H9 (cell line): Measurements from ENCODE around the gene LDB1. TPM values are rescaled to one million over a fixed set of nuclear protein-coding genes. Genes with fewer than 3 reads are reported as not detected.
A peak's percentile ranks its signal among the peaks of the same experiment; 100 is the strongest.

Source experiments
- DNase-seq: peaks from one replicate; pipeline ENCODE4 v3.0.0-alpha.2; 2017
- H2AFZ ChIP-seq: one replicate; pipeline ENCODE4 v1.6.1; 2013; ENCODE audit warnings: mild to moderate bottlenecking, low read length, control low read depth, moderate library complexity
- H2AK5ac ChIP-seq: 2 replicates; pipeline ENCODE4 v1.6.1; 2013; ENCODE audit warnings: low read length, control low read depth, mixed read lengths; ENCODE audit not compliant: insufficient read length
- H2BK120ac ChIP-seq: one replicate; pipeline ENCODE4 v1.6.1; 2013; ENCODE audit warnings: low read depth, mild to moderate bottlenecking, low read length, control low read depth, inconsistent platforms; ENCODE audit not compliant: poor library complexity, severe bottlenecking
- H2BK12ac ChIP-seq: 2 replicates; pipeline ENCODE4 v1.6.1; 2013; ENCODE audit warnings: low read length, control low read depth, mixed read lengths, low read depth; ENCODE audit not compliant: insufficient read length
- H2BK15ac ChIP-seq: 2 replicates; pipeline ENCODE4 v1.6.1; 2013; ENCODE audit warnings: low read depth, low read length, control low read depth
- H2BK20ac ChIP-seq: one replicate; pipeline ENCODE4 v1.6.1; 2013; ENCODE audit warnings: low read depth, mild to moderate bottlenecking, low read length, control low read depth, inconsistent platforms; ENCODE audit not compliant: poor library complexity, severe bottlenecking
- H2BK5ac ChIP-seq: 2 replicates; pipeline ENCODE4 v1.6.1; 2013; ENCODE audit warnings: low read length, control low read depth, mixed read lengths; ENCODE audit not compliant: insufficient read length
- H3K14ac ChIP-seq: 2 replicates; pipeline ENCODE4 v1.6.1; 2013; ENCODE audit warnings: low read length, control low read depth; ENCODE audit not compliant: insufficient read depth
- H3K18ac ChIP-seq: 2 replicates; pipeline ENCODE4 v1.6.1; 2013; ENCODE audit warnings: low read depth, mild to moderate bottlenecking, mixed read lengths, low read length, control low read depth; ENCODE audit not compliant: insufficient read length
- H3K23ac ChIP-seq: 2 replicates; pipeline ENCODE4 v1.6.1; 2013; ENCODE audit warnings: low read length, control low read depth, mixed read lengths, low read depth; ENCODE audit not compliant: insufficient read length
- H3K23me2 ChIP-seq: 2 replicates; pipeline ENCODE4 v1.6.1; 2013; ENCODE audit warnings: low read depth, mild to moderate bottlenecking, mixed read lengths, low read length, control low read depth; ENCODE audit not compliant: insufficient read length, poor library complexity, severe bottlenecking
- H3K27ac ChIP-seq: 2 replicates; pipeline ENCODE4 v1.5.1; 2013; ENCODE audit warnings: low read length, control low read depth, mixed read lengths, low read depth; ENCODE audit not compliant: insufficient read length
- H3K27me3 ChIP-seq: 2 replicates; pipeline ENCODE4 v1.6.1; 2013; ENCODE audit warnings: low read length, control low read depth, inconsistent platforms; ENCODE audit not compliant: insufficient read depth
- H3K4ac ChIP-seq: 2 replicates; pipeline ENCODE4 v1.6.1; 2013; ENCODE audit warnings: low read depth, mild to moderate bottlenecking, control low read depth, inconsistent platforms, low read length, moderate library complexity
- H3K4me1 ChIP-seq: 2 replicates; pipeline ENCODE4 v1.6.1; 2013; ENCODE audit warnings: low read length, control low read depth, inconsistent platforms; ENCODE audit not compliant: insufficient read depth
- H3K4me2 ChIP-seq: 2 replicates; pipeline ENCODE4 v1.6.1; 2013; ENCODE audit warnings: low read length, control low read depth, mixed read lengths; ENCODE audit not compliant: insufficient read length, insufficient read depth
- H3K56ac ChIP-seq: 2 replicates; pipeline ENCODE4 v1.6.1; 2013; ENCODE audit warnings: low read depth, mild to moderate bottlenecking, mixed read lengths, low read length, control low read depth; ENCODE audit not compliant: insufficient read length
- H3K79me1 ChIP-seq: 2 replicates; pipeline ENCODE4 v1.6.1; 2013; ENCODE audit warnings: low read depth, mild to moderate bottlenecking, moderate library complexity, low read length, control low read depth, inconsistent platforms; ENCODE audit not compliant: insufficient read depth, poor library complexity, severe bottlenecking
- H3K79me2 ChIP-seq: 2 replicates; pipeline ENCODE4 v1.6.1; 2013; ENCODE audit warnings: low read length, control low read depth, inconsistent platforms; ENCODE audit not compliant: insufficient read depth
- H3K9ac ChIP-seq: 2 replicates; pipeline ENCODE4 v1.6.1; 2013; ENCODE audit warnings: low read length, control low read depth, mixed read lengths; ENCODE audit not compliant: insufficient read length; ENCODE audit errors: extremely low read depth
- H3K9me3 ChIP-seq: one replicate; pipeline ENCODE4 v1.6.1; 2013; ENCODE audit warnings: low read depth, low read length, inconsistent platforms; ENCODE audit not compliant: control insufficient read depth
- H3T11ph ChIP-seq: one replicate; pipeline ENCODE4 v1.6.1; 2013; ENCODE audit warnings: mild to moderate bottlenecking, low read length, control low read depth, inconsistent platforms
- H4K20me1 ChIP-seq: one replicate; pipeline ENCODE4 v1.6.1; 2013; ENCODE audit not compliant: control insufficient read depth, insufficient read length, insufficient read depth
- H4K5ac ChIP-seq: 2 replicates; pipeline ENCODE4 v1.6.1; 2013; ENCODE audit warnings: low read depth, mild to moderate bottlenecking, mixed read lengths, low read length, control low read depth; ENCODE audit not compliant: insufficient read length
- H4K8ac ChIP-seq: replicated peaks from 2 replicates; pipeline ENCODE4 v1.6.1; 2013; ENCODE audit warnings: low read length, control low read depth, mixed read lengths, low read depth; ENCODE audit not compliant: insufficient read length
- H4K91ac ChIP-seq: 2 replicates; pipeline ENCODE4 v1.6.1; 2013; ENCODE audit warnings: low read depth, mild to moderate bottlenecking, moderate library complexity, mixed read lengths, low read length, control low read depth; ENCODE audit not compliant: insufficient read length
- H3K27ac Mint-ChIP-seq, 3 experiments: 2 replicates in 2 of 3; 3 replicates in 1 of 3; pipeline ENCODE4 v1.8.0; 2020 to 2021; ENCODE audit warnings: mixed read lengths in 3 of 3, mild to moderate bottlenecking in 1 of 3, moderate library complexity in 1 of 3
- H3K27me3 Mint-ChIP-seq: 2 replicates; pipeline ENCODE4 v1.8.0; 2021; ENCODE audit warnings: low read depth, mild to moderate bottlenecking, moderate library complexity, mixed read lengths
- H3K36me3 Mint-ChIP-seq, 3 experiments: 2 replicates in 2 of 3; 3 replicates in 1 of 3; pipeline ENCODE4 v1.8.0; 2020 to 2021; ENCODE audit warnings: low read depth in 3 of 3, mixed read lengths in 3 of 3; ENCODE audit not compliant: insufficient read depth in 1 of 3
- H3K4me1 Mint-ChIP-seq, 2 experiments: 2 replicates each; pipeline ENCODE4 v1.8.0; 2020; ENCODE audit warnings: mixed read lengths in 2 of 2
- H3K4me3 Mint-ChIP-seq, 2 experiments: 2 replicates in 1 of 2; 3 replicates in 1 of 2; pipeline ENCODE4 v1.8.0; 2020 to 2021; ENCODE audit warnings: mild to moderate bottlenecking in 2 of 2, mixed read lengths in 2 of 2, moderate library complexity in 1 of 2
- H3K9me3 Mint-ChIP-seq, 2 experiments: 2 replicates in 1 of 2; 3 replicates in 1 of 2; pipeline ENCODE4 v1.8.0; 2020; ENCODE audit warnings: mild to moderate bottlenecking in 2 of 2, mixed read lengths in 2 of 2, moderate library complexity in 1 of 2
- WGBS: extraction: QIAGEN DNeasy Blood & Tissue Kit; methylation state at CpG from one replicate; pipeline ENCODE4 v1.1.7; 2013; ENCODE audit warnings: missing lambda C conversion rate, low lambda C conversion rate, mixed read lengths; ENCODE audit not compliant: insufficient read length; ENCODE audit errors: extremely low coverage; 5-methylcytosine and 5-hydroxymethylcytosine counted together
- total RNA-seq: library from RNA; stranded (reverse); gene quantifications from 2 replicates; pipeline ENCODE4 v1.2.1, GENCODE V29; 2021
- TF ChIP-seq, protein P1 (sequence below): fragments of 200-600 bp; sonication (generic); conservative IDR thresholded peaks from 3 replicates; pipeline ENCODE4 v1.8.0; 2021; ENCODE audit warnings: antibody characterized with exemption, mild to moderate bottlenecking

LDB1 gene
- total RNA-seq, 1 experiment from 2014 or later = 80.5 TPM

- H4K91ac ChIP-seq = no peak overlapping the region
- H3K79me2 ChIP-seq = peaks cover 32% of the 10 kb centered on the region; the same call in 1 of the 2 replicates
- no peaks in the 10 kb centered on the region for H3K9me3 Mint-ChIP-seq
- H2BK120ac ChIP-seq = no peak overlapping the region
- no peaks in the 10 kb centered on the region for H3K27me3 ChIP-seq
- no peak overlapping the region for H3K9ac ChIP-seq
- TF ChIP-seq, protein P1, sequence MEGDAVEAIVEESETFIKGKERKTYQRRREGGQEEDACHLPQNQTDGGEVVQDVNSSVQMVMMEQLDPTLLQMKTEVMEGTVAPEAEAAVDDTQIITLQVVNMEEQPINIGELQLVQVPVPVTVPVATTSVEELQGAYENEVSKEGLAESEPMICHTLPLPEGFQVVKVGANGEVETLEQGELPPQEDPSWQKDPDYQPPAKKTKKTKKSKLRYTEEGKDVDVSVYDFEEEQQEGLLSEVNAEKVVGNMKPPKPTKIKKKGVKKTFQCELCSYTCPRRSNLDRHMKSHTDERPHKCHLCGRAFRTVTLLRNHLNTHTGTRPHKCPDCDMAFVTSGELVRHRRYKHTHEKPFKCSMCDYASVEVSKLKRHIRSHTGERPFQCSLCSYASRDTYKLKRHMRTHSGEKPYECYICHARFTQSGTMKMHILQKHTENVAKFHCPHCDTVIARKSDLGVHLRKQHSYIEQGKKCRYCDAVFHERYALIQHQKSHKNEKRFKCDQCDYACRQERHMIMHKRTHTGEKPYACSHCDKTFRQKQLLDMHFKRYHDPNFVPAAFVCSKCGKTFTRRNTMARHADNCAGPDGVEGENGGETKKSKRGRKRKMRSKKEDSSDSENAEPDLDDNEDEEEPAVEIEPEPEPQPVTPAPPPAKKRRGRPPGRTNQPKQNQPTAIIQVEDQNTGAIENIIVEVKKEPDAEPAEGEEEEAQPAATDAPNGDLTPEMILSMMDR = no peak
- no peak overlapping the region for H4K8ac ChIP-seq
- H3K27me3 Mint-ChIP-seq = no peaks in the 10 kb centered on the region
- H2AFZ ChIP-seq = no peak overlapping the region
- no peak overlapping the region for H2BK5ac ChIP-seq
- DNase-seq = no peak
- H3K4me1 Mint-ChIP-seq = peaks cover 61 to 65% of the 10 kb centered on the region in 2 experiments
- H3T11ph ChIP-seq = no peak overlapping the region
- H2AK5ac ChIP-seq = no peak overlapping the region
- peaks cover 6 to 14% (median 13%) of the 10 kb centered on the region in 3 experiments for H3K36me3 Mint-ChIP-seq
- H4K20me1 ChIP-seq = peaks cover 3% of the 10 kb centered on the region
- no peak overlapping the region for H2BK15ac ChIP-seq
- H4K5ac ChIP-seq = no peak overlapping the region
- no peak overlapping the region for H2BK20ac ChIP-seq
- H3K4ac ChIP-seq = no peak overlapping the region
- H3K9me3 ChIP-seq = no peaks in the 10 kb centered on the region
- no CpG with 5 or more reads among the region's 3 CpGs for WGBS
- peak overlapping the region in 2 of 3 experiments; percentile 88 to 97; a peak in 5 of 7 replicates for H3K27ac Mint-ChIP-seq
- H3K4me2 ChIP-seq = peak overlapping the region; percentile 25
- H3K79me1 ChIP-seq = peaks cover 8% of the 10 kb centered on the region
- H2BK12ac ChIP-seq = no peak overlapping the region
- H3K56ac ChIP-seq = no peak overlapping the region
- no peak overlapping the region for H3K23ac ChIP-seq
- peaks cover 19% of the 10 kb centered on the region for H3K4me1 ChIP-seq
- no peak overlapping the region for H3K18ac ChIP-seq
- peak overlapping the region; percentile 85 to 91 for H3K4me3 Mint-ChIP-seq
- no peak overlapping the region for H3K14ac ChIP-seq
- H3K27ac ChIP-seq = no peak overlapping the region
- peaks cover 23% of the 10 kb centered on the region for H3K23me2 ChIP-seq
Observed at GRCh38 chr10:102115775-102116174, 4.4 kb downstream of the LDB1 start.
